AG10803 (cell line): Measurements from ENCODE around the gene ENG.
"Not testable (repeated sequence)": the region's sequence is repeated elsewhere in the genome, so short reads cannot be mapped to it uniquely, and the experiment has no call there.

ENCODE experiments used
- DNase-seq: peaks from one replicate; pipeline ENCODE4 v3.0.0; 2010; ENCODE audit warnings: low read depth
- H3K4me3 ChIP-seq: 2 replicates; pipeline ENCODE4 v1.5.1; 2011; ENCODE audit warnings: mild to moderate bottlenecking, low read length, control low read depth
- TF ChIP-seq, protein P1 (sequence below): conservative IDR thresholded peaks from 2 replicates; pipeline ENCODE4 v1.5.1; 2011; ENCODE audit warnings: mild to moderate bottlenecking, low read length, control low read depth, inconsistent platforms

The ENG gene

DNA sequence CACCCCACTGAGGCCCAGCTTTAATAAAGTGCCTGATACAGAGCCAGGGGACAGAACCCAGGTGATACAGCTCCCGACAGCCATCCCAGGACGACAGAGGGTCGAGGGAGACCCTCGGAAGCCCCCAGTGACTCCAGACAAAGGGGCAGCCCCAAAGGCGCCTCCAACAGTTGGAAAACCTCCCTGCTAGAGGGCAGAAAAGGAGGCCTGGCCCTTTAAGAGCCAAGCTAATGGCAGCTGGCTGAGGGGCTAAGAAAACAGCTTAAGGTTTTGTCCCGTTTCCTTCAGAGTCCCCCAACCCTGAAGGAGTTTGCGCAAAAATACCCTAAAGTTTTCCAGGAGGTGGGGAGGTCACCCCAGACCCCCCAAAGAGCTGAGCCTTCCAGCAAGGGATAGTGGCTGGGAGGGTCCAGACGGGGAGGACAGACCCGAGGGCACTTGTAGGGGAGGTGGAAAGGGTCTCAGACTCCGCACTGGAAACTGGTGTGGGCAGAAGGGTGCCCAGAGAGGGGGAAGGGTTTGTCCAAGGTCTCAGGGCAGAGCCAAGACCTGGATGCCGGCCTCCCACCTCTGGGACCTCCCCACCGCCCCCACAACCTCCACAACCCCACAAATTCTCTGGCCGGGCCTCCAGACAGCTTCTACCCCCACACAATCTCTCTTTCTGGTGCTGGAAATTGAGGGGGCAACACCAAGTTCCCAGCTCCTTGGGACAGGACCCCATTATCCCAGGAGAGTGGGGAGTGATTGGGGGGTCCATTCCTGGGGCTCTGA lies 31.2 kb upstream of the ENG start:
- no peak overlapping the region for H3K4me3 ChIP-seq
- TF ChIP-seq, protein P1, sequence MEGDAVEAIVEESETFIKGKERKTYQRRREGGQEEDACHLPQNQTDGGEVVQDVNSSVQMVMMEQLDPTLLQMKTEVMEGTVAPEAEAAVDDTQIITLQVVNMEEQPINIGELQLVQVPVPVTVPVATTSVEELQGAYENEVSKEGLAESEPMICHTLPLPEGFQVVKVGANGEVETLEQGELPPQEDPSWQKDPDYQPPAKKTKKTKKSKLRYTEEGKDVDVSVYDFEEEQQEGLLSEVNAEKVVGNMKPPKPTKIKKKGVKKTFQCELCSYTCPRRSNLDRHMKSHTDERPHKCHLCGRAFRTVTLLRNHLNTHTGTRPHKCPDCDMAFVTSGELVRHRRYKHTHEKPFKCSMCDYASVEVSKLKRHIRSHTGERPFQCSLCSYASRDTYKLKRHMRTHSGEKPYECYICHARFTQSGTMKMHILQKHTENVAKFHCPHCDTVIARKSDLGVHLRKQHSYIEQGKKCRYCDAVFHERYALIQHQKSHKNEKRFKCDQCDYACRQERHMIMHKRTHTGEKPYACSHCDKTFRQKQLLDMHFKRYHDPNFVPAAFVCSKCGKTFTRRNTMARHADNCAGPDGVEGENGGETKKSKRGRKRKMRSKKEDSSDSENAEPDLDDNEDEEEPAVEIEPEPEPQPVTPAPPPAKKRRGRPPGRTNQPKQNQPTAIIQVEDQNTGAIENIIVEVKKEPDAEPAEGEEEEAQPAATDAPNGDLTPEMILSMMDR, result no peak
- no peak for DNase-seq

DNA sequence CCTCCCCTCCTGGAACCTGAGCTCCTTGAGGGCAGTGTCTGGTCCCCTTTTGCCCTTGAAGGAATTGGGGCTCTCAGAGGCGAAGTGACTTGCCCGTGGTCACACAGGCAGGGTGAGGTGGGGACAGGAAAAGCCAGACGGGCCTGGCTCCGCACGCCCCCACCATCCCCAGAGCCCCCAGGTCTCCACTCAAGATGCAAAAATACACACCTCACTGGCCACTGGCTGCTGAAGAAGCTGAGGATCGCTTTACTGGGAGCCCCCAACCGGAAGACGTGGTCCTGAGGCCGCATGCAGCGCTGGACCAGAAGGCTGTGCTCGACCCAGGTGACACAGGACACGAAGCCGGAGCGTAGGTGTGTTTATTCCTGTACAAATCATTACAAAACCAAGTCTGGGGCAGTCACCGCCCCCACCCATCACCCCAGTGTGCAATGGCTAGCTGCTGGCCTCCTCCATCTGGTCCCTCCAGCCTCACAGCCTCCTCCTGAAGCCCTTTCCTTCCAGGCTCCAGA lies 30.6 kb upstream of the ENG start:
- no peak for DNase-seq
- H3K4me3 ChIP-seq, result no peak overlapping the region
- TF ChIP-seq, protein P1, result no peak

DNA sequence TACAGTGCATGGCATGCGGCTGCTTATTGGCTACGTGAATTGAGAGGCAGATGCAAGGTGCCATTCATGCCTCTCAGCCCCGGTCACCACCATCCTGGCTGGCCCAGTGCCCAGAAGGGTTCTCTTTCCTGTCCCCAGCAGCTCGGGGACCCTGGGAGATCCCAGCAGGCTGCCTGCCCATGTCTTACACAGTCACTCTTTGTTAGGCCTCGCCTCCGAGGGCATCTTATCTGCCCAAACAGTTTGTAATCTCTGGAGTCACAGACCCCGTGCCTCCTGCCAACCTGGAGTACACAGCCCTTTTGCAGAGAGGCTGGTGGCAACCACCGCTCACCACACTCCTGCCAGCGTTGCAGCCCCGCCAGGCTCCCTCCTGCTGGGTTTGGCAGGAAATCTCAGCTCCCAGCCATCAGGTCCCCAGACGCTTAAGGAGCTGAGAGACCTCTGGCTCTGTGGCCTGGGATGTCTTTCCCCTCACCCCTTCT lies 30.0 kb upstream of the ENG start:
- H3K4me3 ChIP-seq, result no peak overlapping the region
- no peak for DNase-seq
- TF ChIP-seq, protein P1, result no peak

DNA sequence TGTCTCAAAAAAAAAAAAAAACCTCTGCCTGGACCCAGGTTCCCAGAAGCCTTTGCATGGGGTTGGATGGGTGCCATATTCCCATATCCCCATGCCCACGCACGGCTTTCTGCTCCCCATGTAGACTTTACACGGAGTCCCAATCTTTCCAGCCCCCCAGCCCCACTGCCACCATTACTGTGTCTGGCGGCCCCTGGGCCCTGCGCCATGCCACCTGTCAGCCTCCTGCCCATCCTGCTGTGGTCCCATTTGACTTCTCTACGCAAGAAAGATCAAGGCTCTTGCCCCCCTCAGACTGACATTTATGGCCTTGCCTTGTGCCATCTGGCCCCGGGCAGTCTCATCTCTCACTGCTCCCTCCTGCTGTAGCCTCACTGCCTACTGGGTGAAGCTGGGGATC lies 29.5 kb upstream of the ENG start:
- TF ChIP-seq, protein P1, result no peak
- DNase-seq, result no peak
- H3K4me3 ChIP-seq, result no peak overlapping the region

DNA sequence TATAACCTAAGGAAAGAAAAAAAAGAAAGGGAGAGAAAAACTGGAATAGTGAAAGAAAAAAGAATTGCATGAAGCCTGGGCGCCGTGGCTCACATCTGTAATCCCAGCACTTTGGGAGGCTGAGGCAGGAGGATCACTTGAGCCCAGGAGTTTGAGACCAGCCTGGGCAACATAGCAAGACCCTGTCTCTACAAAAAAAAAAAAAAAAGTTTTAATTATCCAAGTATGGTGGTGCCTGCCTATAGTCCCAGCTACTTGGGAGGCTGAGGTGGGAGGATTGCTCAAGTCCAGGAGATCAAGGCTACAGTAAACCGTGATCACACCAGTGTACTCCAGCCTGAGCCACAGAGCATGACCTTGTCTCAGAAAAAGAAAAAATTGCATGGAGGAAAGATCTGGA lies 27.3 kb upstream of the ENG start:
- not testable (repeated sequence) for H3K4me3 ChIP-seq, DNase-seq

DNA sequence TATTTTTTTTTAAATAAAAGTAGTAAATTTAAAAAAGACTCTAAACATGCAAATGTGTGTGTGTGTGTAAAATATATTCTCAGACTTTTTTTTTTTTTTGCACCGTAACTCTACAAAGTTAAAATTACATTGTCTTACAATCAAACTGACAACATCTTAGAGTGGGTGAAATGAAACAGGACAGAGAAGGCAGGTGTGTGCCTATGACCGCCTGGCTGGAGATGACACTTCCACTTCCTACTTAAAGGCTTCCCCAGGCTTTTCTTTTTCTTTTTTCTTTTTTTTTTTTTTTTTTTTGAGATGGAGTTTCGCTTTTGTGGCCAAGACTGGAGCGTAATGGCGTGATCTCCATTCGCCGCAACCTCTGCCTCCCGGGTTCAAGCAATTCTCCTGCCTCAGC lies 25.7 kb upstream of the ENG start:
- TF ChIP-seq, protein P1, result no peak
- no peak for DNase-seq
- H3K4me3 ChIP-seq, result no peak overlapping the region

DNA sequence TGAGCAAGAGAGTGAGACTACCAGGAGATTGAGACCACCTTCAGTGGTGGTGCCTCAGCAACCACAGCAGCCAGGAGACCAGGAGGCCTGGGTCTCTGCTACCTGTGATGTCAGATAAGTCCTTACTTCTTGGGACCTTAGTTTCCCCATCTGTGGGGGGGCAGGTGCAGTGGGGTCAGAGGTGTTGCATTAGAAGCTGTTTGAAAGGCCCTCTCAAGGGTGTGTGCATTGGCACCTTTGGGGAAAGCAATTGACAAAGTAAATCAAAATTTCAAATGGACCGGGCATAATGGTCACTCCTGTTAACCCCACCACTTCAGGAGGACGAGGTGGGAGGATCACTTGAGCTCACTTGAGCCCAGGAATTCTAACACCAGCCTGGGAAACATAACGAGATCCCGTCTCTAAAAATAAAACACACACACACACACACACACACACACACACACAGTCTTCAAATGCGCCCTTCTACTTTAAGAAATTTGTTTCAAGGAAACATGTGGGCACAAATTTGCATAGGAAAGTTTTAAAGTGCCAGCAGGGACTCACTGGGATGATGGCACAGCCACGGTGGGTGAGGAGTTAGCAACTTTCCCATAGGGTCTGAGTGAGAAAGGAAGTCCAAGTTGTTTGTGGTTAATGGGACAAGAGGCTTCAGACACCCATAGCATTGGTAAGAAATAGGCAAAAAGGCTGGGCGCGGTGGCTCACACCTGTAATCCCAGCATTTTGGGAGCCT lies 24.4 kb upstream of the ENG start:
- H3K4me3 ChIP-seq, result no peak overlapping the region
- no peak for DNase-seq
- TF ChIP-seq, protein P1, result no peak
